Adrenal gland (tissue), 12 donors: ENCODE measurements around the gene ARHGAP32. TPM values are rescaled to one million over a fixed set of nuclear protein-coding genes. Genes with fewer than 3 reads are reported as not detected.

Source experiments
- DNase-seq, 7 donors: peaks; one replicate each; pipeline ENCODE4 v3.0.0-alpha.2; 2019 to 2020
- H3K27ac ChIP-seq, 5 donors: fragments of 200-600 bp; sonication (generic) in 4 of 5; 1 replicate in 3 of 5; 2 replicates in 2 of 5; pipeline versions ENCODE4 v1.5.1 to v1.8.0; 2016 to 2020; ENCODE audit warnings: mild to moderate bottlenecking in 1 of 5
- H3K27me3 ChIP-seq: fragments of 200-600 bp; 2 replicates; pipeline ENCODE4 v1.8.0; 2021
- H3K36me3 ChIP-seq, 2 donors: fragments of 200-600 bp; replicated peaks in 1 of 2; 1 replicate in 1 of 2; 2 replicates in 1 of 2; pipeline versions ENCODE4 v1.5.1 to v1.8.0; 2018 to 2022
- H3K4me1 ChIP-seq, 2 donors: fragments of 200-600 bp; replicated peaks in 1 of 2; 1 replicate in 1 of 2; 2 replicates in 1 of 2; pipeline versions ENCODE4 v1.5.1 to v1.8.0; 2018 to 2021
- H3K4me3 ChIP-seq, 4 donors: fragments of 200-600 bp; sonication (generic) in 3 of 4; one replicate each; pipeline ENCODE4 v1.5.1; 2016 to 2018
- H3K9me3 ChIP-seq, 3 donors: fragments of 200-600 bp; sonication (generic) in 1 of 3; replicated peaks in 1 of 3; 1 replicate in 2 of 3; 2 replicates in 1 of 3; pipeline versions ENCODE4 v1.5.1 to v1.8.0; 2016 to 2021
- CTCF ChIP-seq, 6 experiments: fragments of 450-650 bp in 4 of 6; fragments of 200-600 bp in 2 of 6; sonication (generic) in 1 of 6; IDR thresholded peaks; 1 replicate in 5 of 6; 2 replicates in 1 of 6; pipeline versions ENCODE4 v1.5.1 to v1.8.0; 2016 to 2021; ENCODE audit warnings: antibody characterized with exemption in 6 of 6, mild to moderate bottlenecking in 2 of 6, moderate library complexity in 1 of 6
- POLR2A ChIP-seq, 2 donors: fragments of 450-650 bp; IDR thresholded peaks; one replicate each; pipeline ENCODE4 v1.6.1; 2017; ENCODE audit warnings: antibody characterized with exemption in 2 of 2, mild to moderate bottlenecking in 2 of 2, moderate library complexity in 1 of 2
- WGBS, 4 donors: extraction: QIAGEN DNeasy Blood & Tissue Kit in 2 of 4; methylation state at CpG; one replicate each; pipeline versions ENCODE4 v1.1.5 to v1.1.7; 2013 to 2017; 5-methylcytosine and 5-hydroxymethylcytosine counted together
- intact Hi-C, 2 donors: fragments of 100-400 bp; cut with DNase I; formaldehyde crosslinking; loops; one replicate each; pipeline versions ENCODE4 v1.14.1 to v1.15.0; 2022 to 2023
- polyA plus RNA-seq, 3 donors: library from polyadenylated mRNA; stranded (reverse); fragments of 200-250 nt in 2 of 3; fragments of 350-450 nt in 1 of 3; fragmentation: Illumina TruSeq in 1 of 3; extraction: RNeasy Lipid Tissue Mini Kit (QIAGEN cat#74804) in 1 of 3; gene quantifications; one replicate each; pipeline ENCODE4 v1.2.3, GENCODE V29; 2013 to 2014
- total RNA-seq, 9 donors: library from RNA; depleted of rRNA in 4 of 9; stranded (reverse); fragments of >200 nt in 4 of 9; fragments of 120-200 nt in 1 of 9; fragmentation: NEBNext Ultra II Directional in 1 of 9; extraction: Animal tissue kit (Norgen Biotek cat#: 25700) in 1 of 9; gene quantifications; one replicate each; pipeline versions ENCODE4 v1.1.0 to v1.2.4, GENCODE V29; 2013 to 2023
- donor health status: healthy with polysubstance abuse.
- donor health status: Bipolar disorder and iron deficiency.
- donor health status: DM: yes; HTN: yes; CAD: no.
- donor health status: DM: no; HTN: no; CAD: no.
- donor health status: DM: no; HTN: no; CAD: no.
- donor health status: DM: yes; HTN: yes; CAD: no.

ARHGAP32 gene
- total and polyA plus RNA-seq, 12 donors, result 4.0 to 50.4 (median 26.2) TPM

- peaks cover 0 to 21% of the 10 kb centered on the region in 2 donors for H3K4me1 ChIP-seq
- no peaks in the 10 kb centered on the region for H3K36me3 ChIP-seq
- no peaks in the 10 kb centered on the region for H3K27me3 ChIP-seq
- no peak for DNase-seq
- H3K4me3 ChIP-seq, result no peak overlapping the region
- intact Hi-C loops, result no loop called here
- H3K9me3 ChIP-seq, result no peaks in the 10 kb centered on the region
- 78 to 86% (median 83%) methylated on average over 2 of the region's 2 CpGs for WGBS, 4 donors
- no peak for TF ChIP-seq POLR2A (IDR thresholded peaks at IDR 0.05)
- no peak for TF ChIP-seq CTCF (IDR thresholded peaks at IDR 0.05)
- H3K27ac ChIP-seq, result no peak overlapping the region
Measured at GRCh38 chr11:129023968-129024676, 168.0 kb downstream of the ARHGAP32 start.

DNA sequence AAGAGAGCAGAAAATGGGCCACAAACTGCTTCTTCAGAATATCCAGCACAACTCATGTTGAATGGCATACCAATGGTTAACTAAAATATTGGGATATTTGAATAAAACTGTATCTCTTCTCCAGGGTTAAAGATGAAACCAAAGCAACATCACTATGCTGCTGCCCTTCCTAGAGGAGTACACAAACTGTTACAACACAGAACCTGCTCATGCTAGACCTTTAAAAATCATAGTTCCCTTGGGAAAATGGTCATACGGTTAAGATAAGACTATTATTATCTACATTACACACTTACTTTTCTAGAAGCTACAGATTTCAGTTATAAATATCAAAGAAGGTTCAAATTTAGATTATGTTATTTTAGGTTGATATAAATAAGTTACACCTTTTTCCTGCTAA, 170.8 kb downstream of the ARHGAP32 start:
- intact Hi-C loops, result no loop called here
- H3K27ac ChIP-seq, result no peak overlapping the region
- H3K4me3 ChIP-seq, result no peak overlapping the region
- H3K36me3 ChIP-seq, result no peaks in the 10 kb centered on the region
- TF ChIP-seq CTCF (IDR thresholded peaks at IDR 0.05) (no peak), POLR2A (IDR thresholded peaks at IDR 0.05) (no peak)
- peaks cover 0 to 21% of the 10 kb centered on the region in 2 donors for H3K4me1 ChIP-seq
- DNase-seq, result no peak
- no peaks in the 10 kb centered on the region for H3K9me3 ChIP-seq
- H3K27me3 ChIP-seq, result no peaks in the 10 kb centered on the region
- 30 to 44% (median 41%) methylated on average over 1 of the region's 1 CpG for WGBS, 4 donors

GRCh38 chr11:129018991-129019390, 173.1 kb downstream of the ARHGAP32 start:
- no peaks in the 10 kb centered on the region for H3K9me3 ChIP-seq
- no peak overlapping the region for H3K4me3 ChIP-seq
- no peak for DNase-seq
- H3K4me1 ChIP-seq, result peaks cover 0 to 14% of the 10 kb centered on the region in 2 donors
- WGBS, 4 donors, result 86 to 92% (median 87%) methylated on average over 2 of the region's 2 CpGs
- H3K27ac ChIP-seq, result no peak overlapping the region
- no peaks in the 10 kb centered on the region for H3K36me3 ChIP-seq
- H3K27me3 ChIP-seq, result no peaks in the 10 kb centered on the region
- TF ChIP-seq POLR2A (IDR thresholded peaks at IDR 0.05) (no peak), CTCF (IDR thresholded peaks at IDR 0.05) (no peak)
- intact Hi-C loops, result no loop called here

DNA sequence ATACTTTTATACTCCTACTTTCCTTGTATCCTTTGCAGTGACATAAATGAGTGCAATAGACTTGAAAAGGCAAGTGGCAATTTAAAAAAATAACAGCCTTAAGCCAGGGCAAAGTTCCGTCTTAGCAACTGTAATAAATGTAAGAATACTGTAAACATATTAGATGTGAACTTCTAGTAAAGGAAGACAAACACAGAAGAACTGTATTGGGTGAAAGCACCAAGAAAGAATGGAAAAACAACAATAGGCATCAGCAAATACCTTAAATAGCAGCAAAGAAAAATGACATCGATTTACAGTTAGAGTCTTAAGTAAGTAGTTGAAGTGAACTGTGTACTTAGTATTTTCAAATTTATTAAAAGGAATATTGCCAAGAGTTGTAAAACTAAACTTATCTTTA, 174.0 kb downstream of the ARHGAP32 start:
- DNase-seq, result no peak
- WGBS, 4 donors, result 91 to 93% (median 93%) methylated on average over 2 of the region's 2 CpGs
- Histone ChIP-seq H3K9me3 (no peaks in the 10 kb centered on the region), H3K27ac (no peak overlapping the region), H3K36me3 (no peaks in the 10 kb centered on the region), H3K4me1 (peaks cover 0 to 14% of the 10 kb centered on the region in 2 donors), H3K4me3 (no peak overlapping the region), H3K27me3 (no peaks in the 10 kb centered on the region)
- intact Hi-C loops, result no loop called here
- no peak for TF ChIP-seq CTCF (IDR thresholded peaks at IDR 0.05)
- no peak for TF ChIP-seq POLR2A (IDR thresholded peaks at IDR 0.05)
